Limb (tissue), 2 donors: ENCODE measurements around the gene SLX9.
A peak's percentile ranks its signal among the peaks of the same experiment; 100 is the strongest.
"Not testable (repeated sequence)": the region's sequence is repeated elsewhere in the genome, so short reads cannot be mapped to it uniquely, and the experiment has no call there.

Experiments
- DNase-seq, 2 donors: peaks; one replicate each; pipeline ENCODE4 v3.0.0-alpha.2; 2016; ENCODE audit errors: extremely low spot score in 2 of 2

Gene SLX9

GRCh38 chr21:45017039-45017960 lies 77.5 kb downstream of the SLX9 start:
- DNase-seq, result peak in 1 of 2 donors; percentile 31

- DNase-seq, result peak in 1 of 2 donors; percentile 53
Observed at GRCh38 chr21:45018131-45019075, 78.6 kb downstream of the SLX9 start.

- DNase-seq, result no peak
Observed at GRCh38 chr21:45019076-45019886, 79.5 kb downstream of the SLX9 start.

- DNase-seq, result peak in 1 of 2 donors; percentile 27
Observed at GRCh38 chr21:45019887-45020537, 80.2 kb downstream of the SLX9 start.

- no peak for DNase-seq
Observed at GRCh38 chr21:45020629-45021427, 81.0 kb downstream of the SLX9 start.

- DNase-seq, result peak in 1 of 2 donors; percentile 28
Observed at GRCh38 chr21:45021428-45022347, 81.9 kb downstream of the SLX9 start.

GRCh38 chr21:45022348-45022675 lies 82.5 kb downstream of the SLX9 start:
- no peak for DNase-seq

GRCh38 chr21:45022736-45023135 lies 82.9 kb downstream of the SLX9 start:
- DNase-seq, result no peak

- DNase-seq, result not testable (repeated sequence)
Observed at GRCh38 chr21:45024516-45024915, 84.7 kb downstream of the SLX9 start.

GRCh38 chr21:45026066-45026745 lies 86.4 kb downstream of the SLX9 start:
- no peak for DNase-seq
